K562 (cell line): ENCODE results near the gene DTNA. TPM values are rescaled to one million over a fixed set of nuclear protein-coding genes. Genes with fewer than 3 reads are reported as not detected.

Source experiments
- ATAC-seq: fragments of 200-7000 bp; cut with Tn5 transposase; 3 replicates; pipeline ENCODE4 v1.9.1; 2020; ENCODE audit warnings: moderate library complexity
- BruUV-seq: library from RNA; stranded (reverse); fragments of 400-500 nt; replicated peaks from 2 replicates; lab custom pipeline; 2021; lab: Mats Ljungman, UMichigan
- CTCF ChIA-PET: fragments of 300-600 bp; formaldehyde crosslinking; extraction: SDS; loops from one replicate; lab custom pipeline; 2021; ENCODE audit warnings: low intra/inter-chr PET ratio; lab: Yijun Ruan, JAX
- POLR2A ChIA-PET: fragments of 300-600, 350-650 bp; sonication (Branson Sonifier 250); formaldehyde crosslinking; extraction: SDS; loops from one replicate; lab custom pipeline; 2021; ENCODE audit warnings: antibody characterized with exemption, inconsistent platforms; lab: Yijun Ruan, JAX
- DNase-seq, 4 experiments: peaks; one replicate each; pipeline versions ENCODE4 v3.0.0 to v3.0.0-alpha.2; 2011 to 2018; ENCODE audit warnings: low spot score in 3 of 4, mixed read lengths in 3 of 4; ENCODE audit errors: extremely low read depth in 1 of 4
- FAIRE-seq: peaks from 2 replicates; lab custom pipeline; 2011; peaks lifted over from hg19 to GRCh38; lab: Jason Lieb, UNC
- H2AFZ ChIP-seq: 2 replicates; pipeline ENCODE4 v1.6.0; 2011; ENCODE audit warnings: low read depth, low read length, control low read depth, inconsistent platforms
- H3K27ac ChIP-seq: fragments of 200-600 bp; 3 replicates; pipeline ENCODE4 v1.8.0; 2011; ENCODE audit warnings: low read depth, mild to moderate bottlenecking, control low read depth, inconsistent platforms, low read length, moderate library complexity, mixed read lengths; ENCODE audit errors: extremely low read depth
- H3K27me3 ChIP-seq, 2 experiments: fragments of 300-600 bp in 1 of 2; 2 replicates in 1 of 2; 3 replicates in 1 of 2; pipeline versions ENCODE4 v1.6.0 to v1.8.0; 2011; ENCODE audit warnings: inconsistent platforms in 2 of 2, low read length in 2 of 2, mild to moderate bottlenecking in 1 of 2, mixed read lengths in 1 of 2, moderate library complexity in 1 of 2; ENCODE audit not compliant: control insufficient read depth in 2 of 2, insufficient read depth in 2 of 2
- H3K36me3 ChIP-seq: fragments of 300-600 bp; 3 replicates; pipeline ENCODE4 v1.8.0; 2011; ENCODE audit warnings: mild to moderate bottlenecking, low read length, inconsistent platforms; ENCODE audit not compliant: control insufficient read depth, insufficient read depth
- H3K4me1 ChIP-seq, 2 experiments: fragments of 200-600 bp in 1 of 2; replicated peaks in 1 of 2; 2 replicates in 1 of 2; 3 replicates in 1 of 2; pipeline versions ENCODE4 v1.5.1 to v1.8.0; 2011; ENCODE audit warnings: inconsistent platforms in 2 of 2, low read length in 2 of 2, mild to moderate bottlenecking in 1 of 2, mixed read lengths in 1 of 2, moderate library complexity in 1 of 2; ENCODE audit not compliant: control insufficient read depth in 2 of 2, insufficient read depth in 2 of 2
- H3K4me2 ChIP-seq: 2 replicates; pipeline ENCODE4 v1.6.1; 2011; ENCODE audit warnings: low read length, control low read depth, inconsistent platforms, mixed read lengths; ENCODE audit not compliant: insufficient read depth
- H3K4me3 ChIP-seq: fragments of 200-600 bp; sonication (generic), shearing (Covaris generic); 2 replicates; pipeline ENCODE4 v1.5.1; 2016; ENCODE audit warnings: control low read depth, inconsistent platforms
- H3K79me2 ChIP-seq: fragments of 200-600 bp; 3 replicates; pipeline ENCODE4 v1.8.0; 2011; ENCODE audit warnings: low read length, inconsistent platforms; ENCODE audit not compliant: control insufficient read depth, insufficient read depth
- H3K9ac ChIP-seq, 2 experiments: 2 replicates each; pipeline versions ENCODE4 v1.6.0 to v1.6.1; 2011; ENCODE audit warnings: low read depth in 2 of 2, low read length in 2 of 2, control low read depth in 1 of 2, inconsistent platforms in 1 of 2, mild to moderate bottlenecking in 1 of 2, mixed read lengths in 1 of 2; ENCODE audit not compliant: insufficient read depth in 1 of 2
- H3K9me1 ChIP-seq: one replicate; pipeline ENCODE4 v1.6.0; 2011; ENCODE audit warnings: inconsistent platforms, mild to moderate bottlenecking, low read length, moderate library complexity; ENCODE audit not compliant: control insufficient read depth, insufficient read depth
- H3K9me3 ChIP-seq: replicated peaks from 2 replicates; pipeline ENCODE4 v1.5.1; 2011; ENCODE audit warnings: low read depth, low read length, inconsistent platforms; ENCODE audit not compliant: control insufficient read depth, insufficient read depth
- H4K20me1 ChIP-seq: replicated peaks from 2 replicates; pipeline ENCODE4 v1.6.1; 2011; ENCODE audit warnings: low read length, inconsistent platforms, mixed read lengths; ENCODE audit not compliant: control insufficient read depth, insufficient read depth
- GABPA ChIP-seq: fragments of 200-800 bp; sonication (Bioruptor generic); conservative IDR thresholded peaks from 2 replicates; pipeline ENCODE4 v1.6.1; 2016; ENCODE audit warnings: low read depth, missing genetic modification characterization, missing compliant biosample characterization
- MEF2A ChIP-seq: IDR thresholded peaks from 2 replicates; pipeline ENCODE4 v1.6.1; 2011; ENCODE audit warnings: low read depth, mild to moderate bottlenecking, low read length, moderate library complexity; ENCODE audit not compliant: control insufficient read depth
- RAD21 ChIP-seq, 2 experiments: fragments of 250-450 bp in 1 of 2; fragments of 450-650 bp in 1 of 2; sonication (Bioruptor Pico) in 1 of 2; formaldehyde crosslinking in 1 of 2; IDR thresholded peaks in 1 of 2; conservative IDR thresholded peaks in 1 of 2; 2 replicates each; pipeline versions ENCODE4 v1.4.0 to v1.8.0; 2020 to 2022; ENCODE audit warnings: mild to moderate bottlenecking in 2 of 2, moderate library complexity in 1 of 2
- TAF7 ChIP-seq: fragments of 450-650 bp; IDR thresholded peaks from 2 replicates; pipeline ENCODE4 v1.6.1; 2016; ENCODE audit warnings: missing genetic modification characterization, missing compliant biosample characterization
- TARDBP ChIP-seq: fragments of 450-650 bp; IDR thresholded peaks from 2 replicates; pipeline ENCODE4 v1.6.1; 2016
- WGBS: fragments of 100-300 bp; shearing (Covaris generic); methylation state at CpG from one replicate; pipeline ENCODE4 v1.1.6; 2016; ENCODE audit warnings: low coverage, mixed read lengths; ENCODE audit not compliant: insufficient coverage; ENCODE audit errors: missing lambda C conversion rate; 5-methylcytosine and 5-hydroxymethylcytosine counted together
- in situ Hi-C: fragments of 300-500 bp; cut with MboI; formaldehyde crosslinking; loops from 4 replicates; pipeline ENCODE4 v1.15.0; 2018; ENCODE audit warnings: inconsistent platforms, mixed read lengths
- intact Hi-C: fragments of 100-400 bp; cut with micrococcal nuclease; formaldehyde crosslinking; loops from 2 replicates; pipeline ENCODE4 v1.14.2; 2022
- polyA plus RNA-seq, 8 experiments: library from polyadenylated mRNA; depleted of rRNA in 4 of 8; stranded (reverse) in 5 of 8; unstranded in 3 of 8; fragments of >200 nt; fragmentation: Nextera tagmentation in 2 of 8; fragmentation: Illumina TruSeq in 1 of 8; extraction: Ambion mirVana in 2 of 8; extraction: Trizol in 1 of 8; gene quantifications; 2 replicates each; pipeline versions ENCODE4 v1.2.1 to v1.2.3, GENCODE V29; 2011 to 2014; ENCODE audit warnings: inconsistent platforms in 1 of 8, missing spikeins in 1 of 8
- total RNA-seq, 7 experiments: library from RNA; depleted of rRNA in 6 of 7; stranded (reverse); fragments of >200 nt in 6 of 7; fragmentation: Illumina TruSeq in 2 of 7; extraction: Trizol in 2 of 7; gene quantifications; 2 replicates each; pipeline versions ENCODE4 v1.2.1 to v1.2.3, GENCODE V29; 2011 to 2021; ENCODE audit warnings: low replicate concordance in 1 of 7
- TF ChIP-seq, protein P1 (sequence below): IDR thresholded peaks from 2 replicates; pipeline ENCODE4 v1.6.1; 2016; ENCODE audit warnings: missing genetic modification characterization, missing compliant biosample characterization
- TF ChIP-seq, protein P2 (sequence below): fragments of 450-650 bp; formaldehyde crosslinking; IDR thresholded peaks from 2 replicates; pipeline ENCODE4 v1.4.0; 2020; ENCODE audit warnings: mild to moderate bottlenecking, moderate library complexity
- TF ChIP-seq, protein P3 (sequence below), 3 experiments: IDR thresholded peaks in 2 of 3; conservative IDR thresholded peaks in 1 of 3; 2 replicates each; pipeline ENCODE4 v1.5.1; 2011 to 2012; ENCODE audit warnings: low read length in 3 of 3, mild to moderate bottlenecking in 3 of 3, control low read depth in 2 of 3, improper control_type of control experiment in 1 of 3, inconsistent platforms in 1 of 3, low read depth in 1 of 3, mixed read lengths in 1 of 3, moderate library complexity in 1 of 3; ENCODE audit not compliant: insufficient read depth in 2 of 3
- TF ChIP-seq, protein P4 (sequence below): fragments of 150-350 bp; IDR thresholded peaks from 2 replicates; pipeline ENCODE4 v1.6.1; 2014; ENCODE audit warnings: low read depth, mild to moderate bottlenecking, low read length, borderline replicate concordance

The DTNA gene
- total and polyA plus RNA-seq, 9 of the 15 experiments (the other 6 are each of a cell fraction or from before 2014, with no cell fraction given), result 0.07 to 2.4 (median 0.22) TPM; not detected in 2

DNA sequence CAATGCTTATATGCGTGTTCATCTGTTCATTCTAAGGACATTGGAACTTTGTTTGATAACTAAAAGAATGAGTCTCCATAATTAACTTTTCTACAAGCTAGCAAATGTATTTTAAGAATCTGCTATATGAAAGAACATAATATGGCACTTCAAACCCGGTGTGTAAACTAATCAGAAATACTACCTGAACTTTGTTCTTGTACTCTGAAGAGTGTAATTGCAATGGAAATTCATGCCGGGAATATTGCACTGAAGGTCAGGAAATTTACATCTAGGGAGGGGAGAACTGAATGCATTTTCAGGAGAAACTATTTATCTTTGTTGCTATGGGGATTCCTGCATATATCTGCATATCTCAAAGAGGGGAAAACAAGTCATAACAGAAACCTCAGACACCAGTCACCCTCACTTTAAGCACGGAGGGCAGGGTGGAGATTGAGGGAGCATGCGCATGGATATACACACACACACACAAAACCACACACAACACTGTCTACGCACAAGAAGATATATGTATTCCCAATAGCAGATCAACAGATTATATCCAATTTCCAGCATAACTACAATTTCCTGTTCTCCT is 76.2 kb downstream of the DTNA start (continued):
- TF ChIP-seq, protein P1, sequence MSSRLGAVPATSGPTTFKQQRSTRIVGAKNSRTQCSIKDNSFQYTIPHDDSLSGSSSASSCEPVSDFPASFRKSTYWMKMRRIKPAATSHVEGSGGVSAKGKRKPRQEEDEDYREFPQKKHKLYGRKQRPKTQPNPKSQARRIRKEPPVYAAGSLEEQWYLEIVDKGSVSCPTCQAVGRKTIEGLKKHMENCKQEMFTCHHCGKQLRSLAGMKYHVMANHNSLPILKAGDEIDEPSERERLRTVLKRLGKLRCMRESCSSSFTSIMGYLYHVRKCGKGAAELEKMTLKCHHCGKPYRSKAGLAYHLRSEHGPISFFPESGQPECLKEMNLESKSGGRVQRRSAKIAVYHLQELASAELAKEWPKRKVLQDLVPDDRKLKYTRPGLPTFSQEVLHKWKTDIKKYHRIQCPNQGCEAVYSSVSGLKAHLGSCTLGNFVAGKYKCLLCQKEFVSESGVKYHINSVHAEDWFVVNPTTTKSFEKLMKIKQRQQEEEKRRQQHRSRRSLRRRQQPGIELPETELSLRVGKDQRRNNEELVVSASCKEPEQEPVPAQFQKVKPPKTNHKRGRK, result no peak
- no peak for TF ChIP-seq TARDBP

DNA sequence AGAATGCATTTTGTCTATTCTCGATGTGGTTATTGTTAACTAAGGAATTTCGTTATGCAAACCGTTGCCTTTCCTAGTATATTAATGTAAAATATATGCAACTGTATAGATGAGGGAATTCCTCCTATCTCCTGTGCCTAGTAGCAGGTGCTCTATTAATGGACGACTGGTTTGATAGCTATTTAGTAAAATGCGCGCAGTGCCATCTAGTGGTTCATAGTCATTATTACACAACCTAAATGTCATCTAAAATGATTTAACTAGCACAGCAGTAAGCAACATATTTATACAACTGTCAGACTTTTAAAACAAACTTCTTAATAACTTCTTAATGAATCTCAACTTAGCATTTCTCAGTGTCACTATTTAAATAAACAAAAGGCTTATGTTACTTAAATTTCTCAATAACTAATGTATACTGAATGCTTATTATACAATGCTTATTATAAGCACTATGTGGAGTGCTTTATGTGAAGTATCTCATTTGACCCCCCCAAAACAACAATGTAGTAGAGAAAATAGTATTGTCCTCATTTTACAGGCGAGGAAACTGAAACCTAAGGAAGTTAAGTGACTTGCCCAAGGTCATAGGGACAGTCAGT is 77.9 kb downstream of the DTNA start:
- Histone ChIP-seq H3K9me3 (no peaks in the 10 kb centered on the region), H3K4me2 (no peak overlapping the region), H3K79me2 (no peaks in the 10 kb centered on the region), H3K9ac (no peak overlapping the region), H3K27ac (no peak overlapping the region), H3K9me1 (no peaks in the 10 kb centered on the region), H3K27me3 (no peaks in the 10 kb centered on the region), H3K4me3 (no peak overlapping the region), H3K4me1 (no peaks in the 10 kb centered on the region), H2AFZ (no peak overlapping the region), H4K20me1 (no peaks in the 10 kb centered on the region), H3K36me3 (no peaks in the 10 kb centered on the region)
- no TSS peak for BruUV-seq
- intact Hi-C loops, result loop anchor here (2.0 to 10.0 kb wide), 5 partner anchors 63 to 1555 kb away; no protein-coding TSS in a partner anchor
- FAIRE-seq (peak; percentile 82), DNase-seq (peak; percentile 52 to 69 (median 58)), ATAC-seq (peak; percentile 81)
- POLR2A ChIA-PET, result no interaction called here
- CTCF ChIA-PET, result no interaction called here
- WGBS, result 1% methylated on average over 7 of the region's 7 CpGs
- in situ Hi-C loops, result loop anchor here (25.0 kb wide), 2 partner anchors 676 to 1551 kb away; no protein-coding TSS in a partner anchor
- TF ChIP-seq TAF7 (tag) (no peak), RAD21 (CRISPR knock-in tag; conservative IDR thresholded peaks at IDR 0.05 in 1 of 2, IDR thresholded peaks at IDR 0.05 in 1 of 2) (peak; percentile 74 to 85), GABPA (tag) (no peak), MEF2A (no peak)
- TF ChIP-seq, protein P2, sequence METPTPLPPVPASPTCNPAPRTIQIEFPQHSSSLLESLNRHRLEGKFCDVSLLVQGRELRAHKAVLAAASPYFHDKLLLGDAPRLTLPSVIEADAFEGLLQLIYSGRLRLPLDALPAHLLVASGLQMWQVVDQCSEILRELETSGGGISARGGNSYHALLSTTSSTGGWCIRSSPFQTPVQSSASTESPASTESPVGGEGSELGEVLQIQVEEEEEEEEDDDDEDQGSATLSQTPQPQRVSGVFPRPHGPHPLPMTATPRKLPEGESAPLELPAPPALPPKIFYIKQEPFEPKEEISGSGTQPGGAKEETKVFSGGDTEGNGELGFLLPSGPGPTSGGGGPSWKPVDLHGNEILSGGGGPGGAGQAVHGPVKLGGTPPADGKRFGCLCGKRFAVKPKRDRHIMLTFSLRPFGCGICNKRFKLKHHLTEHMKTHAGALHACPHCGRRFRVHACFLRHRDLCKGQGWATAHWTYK (CRISPR knock-in tag), result no peak
- TF ChIP-seq, protein P3, sequence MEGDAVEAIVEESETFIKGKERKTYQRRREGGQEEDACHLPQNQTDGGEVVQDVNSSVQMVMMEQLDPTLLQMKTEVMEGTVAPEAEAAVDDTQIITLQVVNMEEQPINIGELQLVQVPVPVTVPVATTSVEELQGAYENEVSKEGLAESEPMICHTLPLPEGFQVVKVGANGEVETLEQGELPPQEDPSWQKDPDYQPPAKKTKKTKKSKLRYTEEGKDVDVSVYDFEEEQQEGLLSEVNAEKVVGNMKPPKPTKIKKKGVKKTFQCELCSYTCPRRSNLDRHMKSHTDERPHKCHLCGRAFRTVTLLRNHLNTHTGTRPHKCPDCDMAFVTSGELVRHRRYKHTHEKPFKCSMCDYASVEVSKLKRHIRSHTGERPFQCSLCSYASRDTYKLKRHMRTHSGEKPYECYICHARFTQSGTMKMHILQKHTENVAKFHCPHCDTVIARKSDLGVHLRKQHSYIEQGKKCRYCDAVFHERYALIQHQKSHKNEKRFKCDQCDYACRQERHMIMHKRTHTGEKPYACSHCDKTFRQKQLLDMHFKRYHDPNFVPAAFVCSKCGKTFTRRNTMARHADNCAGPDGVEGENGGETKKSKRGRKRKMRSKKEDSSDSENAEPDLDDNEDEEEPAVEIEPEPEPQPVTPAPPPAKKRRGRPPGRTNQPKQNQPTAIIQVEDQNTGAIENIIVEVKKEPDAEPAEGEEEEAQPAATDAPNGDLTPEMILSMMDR (IDR thresholded peaks at IDR 0.05 in 2 of 3, conservative IDR thresholded peaks at IDR 0.05 in 1 of 3; ENCODE audit: insufficient read depth in 2 of 3, low read depth in 1 of 3, low read length in 3 of 3), result peak; percentile 48 to 84 (median 53); a peak in 4 of 6 replicates
- TF ChIP-seq, protein P4, sequence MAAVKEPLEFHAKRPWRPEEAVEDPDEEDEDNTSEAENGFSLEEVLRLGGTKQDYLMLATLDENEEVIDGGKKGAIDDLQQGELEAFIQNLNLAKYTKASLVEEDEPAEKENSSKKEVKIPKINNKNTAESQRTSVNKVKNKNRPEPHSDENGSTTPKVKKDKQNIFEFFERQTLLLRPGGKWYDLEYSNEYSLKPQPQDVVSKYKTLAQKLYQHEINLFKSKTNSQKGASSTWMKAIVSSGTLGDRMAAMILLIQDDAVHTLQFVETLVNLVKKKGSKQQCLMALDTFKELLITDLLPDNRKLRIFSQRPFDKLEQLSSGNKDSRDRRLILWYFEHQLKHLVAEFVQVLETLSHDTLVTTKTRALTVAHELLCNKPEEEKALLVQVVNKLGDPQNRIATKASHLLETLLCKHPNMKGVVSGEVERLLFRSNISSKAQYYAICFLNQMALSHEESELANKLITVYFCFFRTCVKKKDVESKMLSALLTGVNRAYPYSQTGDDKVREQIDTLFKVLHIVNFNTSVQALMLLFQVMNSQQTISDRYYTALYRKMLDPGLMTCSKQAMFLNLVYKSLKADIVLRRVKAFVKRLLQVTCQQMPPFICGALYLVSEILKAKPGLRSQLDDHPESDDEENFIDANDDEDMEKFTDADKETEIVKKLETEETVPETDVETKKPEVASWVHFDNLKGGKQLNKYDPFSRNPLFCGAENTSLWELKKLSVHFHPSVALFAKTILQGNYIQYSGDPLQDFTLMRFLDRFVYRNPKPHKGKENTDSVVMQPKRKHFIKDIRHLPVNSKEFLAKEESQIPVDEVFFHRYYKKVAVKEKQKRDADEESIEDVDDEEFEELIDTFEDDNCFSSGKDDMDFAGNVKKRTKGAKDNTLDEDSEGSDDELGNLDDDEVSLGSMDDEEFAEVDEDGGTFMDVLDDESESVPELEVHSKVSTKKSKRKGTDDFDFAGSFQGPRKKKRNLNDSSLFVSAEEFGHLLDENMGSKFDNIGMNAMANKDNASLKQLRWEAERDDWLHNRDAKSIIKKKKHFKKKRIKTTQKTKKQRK, result no peak
